GM18861 (cell line): ENCODE results near the gene RELL1.

Experiments
- ATAC-seq: cut with Tn5 transposase; IDR thresholded peaks from one replicate; pipeline ENCODE4 v1.9.1; 2021; ENCODE audit not compliant: unreplicated experiment

RELL1 gene

GRCh38 chr4:37686373-37687193, at the start of gene RELL1:
Gene RELL1 (minus strand): TSS chr4:37686376. CDS start chr4:37686287, 89 bp downstream.
- ATAC-seq, result peak; percentile 63

GRCh38 chr4:37735578-37735977, 49.4 kb upstream of the RELL1 start:
- no peak for ATAC-seq

DNA sequence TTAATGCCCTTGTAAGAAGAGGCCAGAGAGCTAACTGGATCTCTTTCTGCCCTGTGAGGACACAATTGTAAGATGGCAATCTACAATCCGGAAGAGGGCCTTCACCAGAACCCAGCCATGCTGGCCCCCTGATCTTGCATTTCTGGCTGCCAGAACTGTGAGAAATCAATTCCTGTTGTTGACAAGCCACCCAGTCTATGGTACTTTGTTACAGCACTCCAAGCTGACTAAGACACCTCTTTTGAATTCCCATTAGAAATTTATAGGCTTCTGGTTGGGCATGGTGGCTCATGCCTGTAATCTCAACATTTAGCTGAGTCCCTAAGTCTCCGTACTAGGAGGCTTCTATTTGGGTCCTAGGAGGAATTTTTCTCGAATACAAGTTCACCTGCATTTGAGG, 48.8 kb upstream of the RELL1 start:
- no peak for ATAC-seq

DNA sequence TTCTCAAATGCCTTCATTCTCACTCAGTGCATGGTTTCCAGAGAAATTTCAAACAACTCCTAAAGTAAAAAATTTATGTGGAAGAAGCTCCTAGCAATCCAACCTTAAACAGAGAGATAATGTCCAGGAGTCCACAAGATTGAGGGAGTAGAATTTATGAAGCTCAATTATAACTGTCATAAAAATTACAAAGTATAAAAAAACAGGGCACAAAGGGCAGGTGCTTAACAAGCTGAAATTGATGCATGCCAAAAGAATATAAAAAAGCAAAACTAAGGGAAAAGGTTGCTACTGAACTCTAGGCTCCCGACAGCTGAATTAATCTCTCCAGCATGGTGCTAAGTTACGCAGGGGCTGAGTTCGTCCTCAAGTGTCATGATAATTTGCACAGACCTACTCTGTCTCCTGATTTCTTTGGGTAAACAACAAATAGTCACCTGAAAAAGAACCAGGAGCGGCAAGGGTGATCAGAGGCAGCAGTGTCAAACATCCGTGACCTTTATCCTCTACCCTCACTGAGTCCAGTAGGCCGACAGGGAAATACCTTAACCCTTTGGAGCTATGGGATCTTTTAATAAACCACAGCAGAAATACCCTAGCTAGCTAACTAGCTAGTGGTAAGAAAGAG, 47.2 kb upstream of the RELL1 start:
- ATAC-seq, result no peak

- no peak for ATAC-seq
Observed at GRCh38 chr4:37732526-37733186, 46.5 kb upstream of the RELL1 start.

- no peak for ATAC-seq
Observed at GRCh38 chr4:37729649-37730004, 43.5 kb upstream of the RELL1 start.

DNA sequence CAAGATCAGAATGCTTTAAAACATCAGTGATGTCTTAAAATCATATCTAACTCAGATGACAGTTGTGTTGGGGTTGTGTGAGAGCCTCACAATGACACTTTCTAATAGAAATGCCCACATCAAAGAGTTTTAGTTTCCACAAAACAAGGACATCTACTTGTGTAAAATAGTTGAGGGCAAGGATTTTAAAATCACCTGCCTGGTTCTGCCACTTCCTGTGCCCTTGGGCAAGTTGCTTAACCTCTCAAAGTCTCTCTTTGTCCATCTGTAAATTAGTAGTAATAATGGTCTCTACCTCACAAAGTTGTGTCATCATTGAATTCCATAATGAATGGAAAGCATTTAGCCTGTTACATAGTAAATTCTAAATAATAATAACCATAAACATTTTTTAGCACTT, 41.9 kb upstream of the RELL1 start:
- ATAC-seq, result no peak

DNA sequence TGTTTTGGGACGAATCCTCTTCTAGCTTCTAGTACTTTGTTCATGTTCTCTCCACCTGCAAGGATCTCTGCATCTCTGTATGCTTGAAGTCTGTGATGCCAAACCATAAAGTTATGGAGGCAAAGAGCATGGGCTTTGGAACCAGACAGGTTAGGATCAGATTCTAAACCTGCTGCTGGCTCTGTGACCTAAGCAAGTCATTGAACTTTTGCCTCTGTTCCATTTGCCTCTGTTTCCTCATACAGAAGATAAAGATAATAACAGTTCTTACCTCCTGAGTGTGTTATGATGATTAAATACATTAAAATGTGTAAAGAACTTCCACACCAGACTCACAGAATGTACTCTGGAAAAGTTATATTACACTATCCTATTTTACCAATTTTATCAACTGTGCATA, 41.5 kb upstream of the RELL1 start:
- ATAC-seq, result no peak

GRCh38 chr4:37726666-37727065, 40.5 kb upstream of the RELL1 start:
- ATAC-seq, result no peak

GRCh38 chr4:37725718-37726117, 39.5 kb upstream of the RELL1 start:
- no peak for ATAC-seq

DNA sequence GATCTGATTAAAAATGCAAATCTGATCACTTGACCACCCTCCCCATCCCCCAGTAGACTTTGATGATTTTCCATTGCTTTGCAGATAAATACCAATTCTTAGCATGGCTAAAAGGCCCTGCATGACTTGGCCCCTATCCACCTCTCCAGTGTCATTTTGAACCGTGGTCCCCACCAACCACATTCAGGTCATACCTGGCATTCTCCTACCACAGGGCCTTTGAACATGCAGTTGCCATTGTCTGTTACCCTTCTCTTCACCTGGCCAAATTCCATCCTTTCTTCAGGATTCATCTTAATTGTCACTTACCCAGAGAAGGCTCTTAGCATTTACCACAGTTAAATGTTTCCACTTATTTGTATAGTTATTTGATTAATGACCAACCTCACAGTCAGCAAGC, 36.9 kb upstream of the RELL1 start:
- no peak for ATAC-seq

DNA sequence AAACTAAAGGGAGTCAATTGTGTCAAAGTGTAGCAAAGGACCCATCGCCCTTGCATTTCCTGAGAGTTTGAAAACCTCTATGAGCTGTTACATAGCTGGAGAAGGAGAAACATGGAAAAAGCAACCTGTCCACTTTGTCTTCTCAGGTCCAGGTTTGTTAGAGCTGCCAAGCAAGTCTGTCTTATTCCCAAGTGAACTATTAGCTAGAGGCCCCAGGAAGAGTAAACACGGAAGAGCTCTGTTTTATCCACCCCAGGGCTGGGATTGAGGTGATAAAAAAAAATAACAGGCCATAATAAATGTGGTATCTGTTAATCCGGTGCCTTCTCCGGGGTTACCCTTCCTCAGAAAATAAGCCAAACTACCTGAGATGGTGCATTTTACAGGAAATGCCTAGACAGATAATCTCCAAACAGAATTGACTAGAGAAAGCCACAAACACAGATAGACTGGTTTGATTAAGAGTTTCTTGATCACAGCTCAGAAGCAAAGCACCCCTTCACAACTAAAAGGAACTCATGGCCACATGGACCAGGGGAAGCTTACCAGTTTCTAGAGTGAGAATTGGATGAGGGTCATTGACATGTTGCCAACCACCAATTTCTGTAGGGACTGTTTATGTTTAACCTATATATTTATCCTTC, 35.9 kb upstream of the RELL1 start:
- ATAC-seq, result no peak

GRCh38 chr4:37719021-37719420, 32.8 kb upstream of the RELL1 start:
- no peak for ATAC-seq

DNA sequence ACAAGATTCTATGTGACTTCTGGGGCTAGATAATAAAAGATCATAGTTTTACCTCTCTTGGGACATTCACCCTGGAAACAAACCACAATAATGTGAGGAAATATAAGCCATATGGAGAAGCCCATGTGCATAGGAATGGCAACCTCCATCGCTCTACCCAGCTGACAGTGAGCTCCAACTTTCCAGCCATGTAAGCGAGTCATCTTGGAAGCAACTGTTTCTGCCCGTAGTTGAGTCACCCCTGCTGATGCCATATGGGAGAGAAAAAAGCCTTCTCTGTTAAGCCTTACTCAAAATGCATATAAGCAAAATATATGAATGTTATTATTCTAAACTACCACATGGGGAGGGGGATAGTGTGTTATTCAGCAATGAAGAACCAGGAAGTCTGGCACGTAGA, 31.4 kb upstream of the RELL1 start:
- no peak for ATAC-seq

DNA sequence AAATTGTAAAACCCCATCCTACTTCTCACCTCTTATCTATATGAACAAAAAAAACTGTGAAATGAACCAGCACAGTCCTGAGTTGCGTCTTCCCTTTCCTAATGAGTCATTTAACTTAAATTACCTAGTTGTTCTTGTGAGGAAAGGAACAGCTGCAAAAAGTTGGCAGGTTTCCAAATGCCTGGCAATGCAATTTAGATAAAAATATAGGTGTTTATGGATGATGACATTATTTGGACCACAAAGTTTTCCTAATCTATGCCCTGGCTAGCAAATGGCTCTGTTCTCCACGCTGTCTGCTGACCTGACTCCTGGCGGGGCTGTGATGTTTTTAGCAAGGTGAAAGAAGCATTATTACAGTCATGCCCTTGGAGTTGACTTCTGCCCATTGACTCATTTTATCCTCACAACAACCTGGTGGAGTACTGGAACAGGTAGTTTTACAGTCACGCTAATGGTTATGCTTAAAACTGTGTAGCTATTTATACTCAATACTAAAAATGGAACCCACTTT, 29.8 kb upstream of the RELL1 start:
- ATAC-seq, result no peak

DNA sequence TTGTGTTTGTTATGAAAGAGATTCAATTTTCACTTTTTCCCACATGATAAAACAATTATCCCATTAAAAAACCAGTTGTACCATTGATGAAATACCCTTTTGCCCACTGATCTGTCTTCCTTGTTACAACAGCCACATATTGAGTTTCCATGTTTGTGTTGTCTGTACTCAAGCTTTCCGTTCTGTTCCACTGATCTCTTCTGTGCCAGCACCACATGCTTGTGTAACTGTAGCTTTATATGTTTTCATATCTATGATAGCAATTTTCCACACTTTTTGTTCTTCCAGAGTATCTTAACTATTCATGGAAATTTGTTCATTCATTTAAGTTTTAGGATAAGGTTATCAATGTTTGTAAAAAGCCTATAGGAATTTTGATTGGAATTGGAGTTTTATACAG, 24.3 kb upstream of the RELL1 start:
- ATAC-seq, result no peak

DNA sequence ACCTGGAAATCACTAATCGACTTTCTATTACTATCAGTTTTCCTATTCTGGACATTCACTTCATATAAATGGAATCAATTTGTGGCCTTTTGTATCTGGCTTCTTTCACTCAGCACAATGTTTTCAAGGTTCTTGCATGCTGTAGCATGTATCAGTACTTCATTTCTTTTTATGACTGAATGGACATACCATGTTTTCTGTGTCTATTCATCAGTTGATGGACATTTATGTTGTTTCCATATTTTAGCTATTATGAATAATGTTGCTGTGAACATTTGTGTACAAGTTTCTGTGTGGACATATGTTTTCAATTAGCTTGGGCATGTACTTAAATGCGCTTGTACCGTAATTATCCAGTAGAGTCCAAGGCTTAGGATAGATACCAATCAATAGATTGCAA, 19.9 kb upstream of the RELL1 start:
- ATAC-seq, result no peak

DNA sequence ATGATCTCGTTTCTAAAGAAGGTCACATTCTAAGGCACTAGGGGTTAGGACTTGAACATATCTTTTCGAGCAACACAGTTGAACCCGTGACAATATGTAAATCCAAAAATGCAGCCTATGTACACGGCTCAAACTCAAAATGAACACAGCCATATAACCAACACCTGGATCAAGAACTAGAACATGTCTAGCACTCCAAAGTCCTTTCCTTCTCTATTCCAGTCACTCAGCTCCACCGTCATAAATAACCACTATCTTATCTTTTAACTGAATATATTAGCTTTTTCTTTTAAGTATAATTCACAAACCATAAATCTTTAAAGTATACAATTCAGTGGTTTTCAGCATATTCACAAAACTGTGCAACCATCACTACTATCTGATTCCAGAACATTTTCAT, 19.4 kb upstream of the RELL1 start:
- no peak for ATAC-seq

DNA sequence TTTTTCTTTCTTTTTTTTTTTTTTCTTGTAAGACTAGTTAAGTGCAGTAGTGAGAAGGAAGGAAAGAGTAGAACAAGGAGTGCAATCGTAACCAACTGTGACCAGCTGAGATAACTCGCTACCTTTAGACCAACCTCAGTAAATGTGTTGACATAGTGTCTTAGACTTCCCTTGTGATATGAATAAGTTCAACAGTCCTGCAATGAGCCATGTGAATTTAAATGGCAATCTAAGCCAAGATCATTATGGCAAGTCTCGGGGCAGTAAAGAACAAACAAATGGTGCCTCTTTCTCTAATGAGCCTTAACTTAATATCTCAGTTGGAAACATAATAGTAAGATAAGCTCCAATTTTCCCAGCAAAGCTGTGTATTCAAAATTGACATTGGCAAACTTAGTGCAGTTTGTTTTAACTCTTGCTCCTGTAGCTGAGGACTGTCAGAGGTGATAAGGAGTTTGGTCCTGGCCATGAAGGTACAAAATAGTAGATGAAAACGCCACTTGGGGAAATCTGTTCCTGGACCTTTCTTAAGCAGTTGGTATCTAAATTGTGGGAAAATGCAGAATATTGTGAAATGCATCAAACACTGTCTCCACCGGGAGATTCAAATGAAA, 13.8 kb upstream of the RELL1 start:
- ATAC-seq, result no peak

GRCh38 chr4:37697566-37697965, 11.4 kb upstream of the RELL1 start:
- ATAC-seq, result no peak
